K562 (cell line): ENCODE measurements around the gene MAB21L4.

ENCODE experiments used
- ASH1L ChIP-seq: fragments of 450-650 bp; IDR thresholded peaks from 2 replicates; pipeline ENCODE4 v1.6.1; 2018; ENCODE audit warnings: borderline replicate concordance, mild to moderate bottlenecking, low read depth; ENCODE audit not compliant: partially characterized antibody
- EGR1 ChIP-seq: fragments of 450-650 bp; conservative IDR thresholded peaks from 2 replicates; pipeline ENCODE4 v1.6.1; 2017; ENCODE audit warnings: mild to moderate bottlenecking
- EP300 ChIP-seq: IDR thresholded peaks from 2 replicates; pipeline ENCODE4 v1.6.1; 2012; ENCODE audit warnings: low read length, improper control_type of control experiment
- FOXA1 ChIP-seq: fragments of 450-650 bp; IDR thresholded peaks from 2 replicates; pipeline ENCODE4 v1.6.1; 2016; ENCODE audit warnings: mild to moderate bottlenecking, borderline replicate concordance
- IFI16 ChIP-seq: fragments of 250-450 bp; sonication (Bioruptor Pico); IDR thresholded peaks from 2 replicates; pipeline ENCODE4 v2.1.2; 2022; ENCODE audit warnings: mild to moderate bottlenecking, inconsistent platforms
- JUND ChIP-seq, 2 experiments: IDR thresholded peaks; 2 replicates in 1 of 2; 3 replicates in 1 of 2; pipeline ENCODE4 v1.6.1; 2011; ENCODE audit warnings: borderline replicate concordance in 2 of 2, low read depth in 2 of 2, low read length in 2 of 2, improper control_type of control experiment in 1 of 2, missing biosample characterization in 1 of 2, missing genetic modification characterization in 1 of 2, missing genetic modification reagents in 1 of 2
- NCOA1 ChIP-seq: fragments of 450-650 bp; IDR thresholded peaks from 2 replicates; pipeline ENCODE4 v1.6.1; 2016; ENCODE audit warnings: low read depth
- RERE ChIP-seq: sonication (generic); formaldehyde crosslinking; IDR thresholded peaks from 2 replicates; pipeline ENCODE4 v1.8.0; 2023; ENCODE audit warnings: missing genetic modification reagents, mild to moderate bottlenecking, borderline replicate concordance
- RFX5 ChIP-seq: IDR thresholded peaks from 2 replicates; pipeline ENCODE4 v1.6.1; 2011; ENCODE audit warnings: low read depth, mild to moderate bottlenecking, improper control_type of control experiment, low read length
- ZNF318 ChIP-seq, 2 experiments: fragments of 450-650 bp; IDR thresholded peaks; 2 replicates each; pipeline ENCODE4 v1.6.1; 2016; ENCODE audit warnings: mild to moderate bottlenecking in 2 of 2, borderline replicate concordance in 1 of 2, low read depth in 1 of 2, moderate library complexity in 1 of 2
- ZNF696 ChIP-seq: fragments of 250-450 bp; sonication (Bioruptor Pico); conservative IDR thresholded peaks from 2 replicates; pipeline ENCODE4 v1.4.0; 2020; ENCODE audit warnings: mild to moderate bottlenecking, moderate library complexity
- TF ChIP-seq, protein P1 (sequence below), 3 experiments: IDR thresholded peaks in 2 of 3; conservative IDR thresholded peaks in 1 of 3; 2 replicates each; pipeline ENCODE4 v1.5.1; 2011 to 2012; ENCODE audit warnings: low read length in 3 of 3, mild to moderate bottlenecking in 3 of 3, control low read depth in 2 of 3, improper control_type of control experiment in 1 of 3, inconsistent platforms in 1 of 3, low read depth in 1 of 3, mixed read lengths in 1 of 3, moderate library complexity in 1 of 3; ENCODE audit not compliant: insufficient read depth in 2 of 3

DNA sequence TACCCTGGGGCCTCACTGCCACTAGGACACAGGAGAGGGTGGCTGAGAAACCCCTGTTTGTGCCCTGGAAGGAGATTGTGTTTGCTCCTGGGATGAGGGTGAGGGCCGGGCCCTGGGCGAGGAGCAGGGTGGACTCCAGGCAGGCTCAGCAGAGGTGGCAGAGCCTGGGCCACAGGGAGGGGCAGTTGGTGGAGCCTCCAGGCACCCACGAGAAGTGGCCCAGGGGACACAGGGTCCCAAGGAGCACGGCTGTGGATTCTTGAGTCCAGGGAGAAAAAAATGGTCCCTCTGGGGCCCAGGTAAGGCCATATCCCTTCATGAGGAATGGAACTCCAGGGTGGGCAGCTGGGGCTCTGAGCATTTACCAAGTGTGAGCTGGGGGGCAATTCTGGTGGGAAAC lies 8.3 kb downstream of the MAB21L4 start:
- TF ChIP-seq RERE (CRISPR knock-in tag) (no peak), IFI16 (CRISPR knock-in tag) (no peak), NCOA1 (no peak), EP300 (no peak), ZNF696 (no peak), ASH1L (no peak), FOXA1 (no peak), ZNF318 (IDR thresholded peaks at IDR 0.05; ENCODE audit: borderline replicate concordance in 1 of 2, low read depth in 1 of 2) (no peak), RFX5 (no peak), EGR1 (no peak), JUND (IDR thresholded peaks at IDR 0.05; ENCODE audit: borderline replicate concordance, low read depth, low read length) (no peak), JUND (tag; IDR thresholded peaks at IDR 0.05; ENCODE audit: borderline replicate concordance, low read depth, low read length) (no peak)
- TF ChIP-seq, protein P1, sequence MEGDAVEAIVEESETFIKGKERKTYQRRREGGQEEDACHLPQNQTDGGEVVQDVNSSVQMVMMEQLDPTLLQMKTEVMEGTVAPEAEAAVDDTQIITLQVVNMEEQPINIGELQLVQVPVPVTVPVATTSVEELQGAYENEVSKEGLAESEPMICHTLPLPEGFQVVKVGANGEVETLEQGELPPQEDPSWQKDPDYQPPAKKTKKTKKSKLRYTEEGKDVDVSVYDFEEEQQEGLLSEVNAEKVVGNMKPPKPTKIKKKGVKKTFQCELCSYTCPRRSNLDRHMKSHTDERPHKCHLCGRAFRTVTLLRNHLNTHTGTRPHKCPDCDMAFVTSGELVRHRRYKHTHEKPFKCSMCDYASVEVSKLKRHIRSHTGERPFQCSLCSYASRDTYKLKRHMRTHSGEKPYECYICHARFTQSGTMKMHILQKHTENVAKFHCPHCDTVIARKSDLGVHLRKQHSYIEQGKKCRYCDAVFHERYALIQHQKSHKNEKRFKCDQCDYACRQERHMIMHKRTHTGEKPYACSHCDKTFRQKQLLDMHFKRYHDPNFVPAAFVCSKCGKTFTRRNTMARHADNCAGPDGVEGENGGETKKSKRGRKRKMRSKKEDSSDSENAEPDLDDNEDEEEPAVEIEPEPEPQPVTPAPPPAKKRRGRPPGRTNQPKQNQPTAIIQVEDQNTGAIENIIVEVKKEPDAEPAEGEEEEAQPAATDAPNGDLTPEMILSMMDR (IDR thresholded peaks at IDR 0.05 in 2 of 3, conservative IDR thresholded peaks at IDR 0.05 in 1 of 3; ENCODE audit: insufficient read depth in 2 of 3, low read depth in 1 of 3, low read length in 3 of 3): no peak
